T-helper 1 cell treated with Interleukin-12 subunit alpha and Interleukin-12 subunit beta and Interleukin-4 antibody, amounts not matched to agents 30 ng/mL and 1 ng/mL, for 36 hours (primary cell): ENCODE measurements around the gene CSTF3. TPM values are rescaled to one million over a fixed set of nuclear protein-coding genes. Genes with fewer than 3 reads are reported as not detected.
"Not testable (repeated sequence)": the region's sequence is repeated elsewhere in the genome, so short reads cannot be mapped to it uniquely, and the experiment has no call there.

Experiments
- intact Hi-C: fragments of 100-400 bp; cut with micrococcal nuclease; formaldehyde crosslinking; loops from one replicate; pipeline ENCODE4 v1.15.1; 2024
- total RNA-seq: library from RNA; stranded (reverse); gene quantifications from 2 replicates; pipeline ENCODE4 v1.2.3, GENCODE V29; 2022

CSTF3 gene
- total RNA-seq, 1 donor from 2014 or later = 31.1 TPM

DNA sequence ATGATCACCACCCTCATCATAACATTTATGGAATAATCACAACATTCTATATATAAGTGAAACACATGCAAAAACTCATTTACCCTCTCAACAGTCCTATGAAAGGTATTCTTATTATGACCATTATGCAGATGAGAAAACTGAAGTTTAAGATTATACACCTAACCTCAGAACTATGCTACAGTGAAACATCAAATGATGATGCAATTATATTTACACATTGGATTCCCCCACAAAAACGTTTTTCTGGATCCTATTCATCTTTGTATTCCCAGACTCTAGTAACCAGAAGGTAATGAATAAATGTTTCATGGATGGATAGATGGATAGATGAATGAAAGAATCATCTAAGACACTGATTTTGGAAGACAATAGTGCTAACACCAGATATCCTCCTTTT lies 67.1 kb downstream of the CSTF3 start:
- intact Hi-C loops = no loop called here

DNA sequence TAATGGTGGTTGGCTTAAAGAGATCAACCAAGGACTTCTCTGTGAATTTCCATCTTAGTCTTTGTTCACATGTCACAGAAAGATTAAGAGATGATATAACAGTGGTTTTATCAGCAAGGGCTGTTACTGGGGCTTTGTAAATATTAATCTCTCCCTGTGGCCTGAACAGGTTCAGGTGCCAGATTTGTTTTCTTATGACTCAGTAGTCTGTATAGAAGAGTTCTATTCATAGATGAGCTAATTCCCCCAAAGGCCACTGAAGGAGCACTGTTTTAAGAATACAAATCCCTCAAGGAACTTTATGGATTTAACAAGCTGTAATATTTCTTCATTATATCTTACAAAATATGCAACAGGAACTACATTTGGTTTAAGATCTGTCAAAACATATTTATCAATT lies 71.5 kb downstream of the CSTF3 start:
- intact Hi-C loops = no loop called here

DNA sequence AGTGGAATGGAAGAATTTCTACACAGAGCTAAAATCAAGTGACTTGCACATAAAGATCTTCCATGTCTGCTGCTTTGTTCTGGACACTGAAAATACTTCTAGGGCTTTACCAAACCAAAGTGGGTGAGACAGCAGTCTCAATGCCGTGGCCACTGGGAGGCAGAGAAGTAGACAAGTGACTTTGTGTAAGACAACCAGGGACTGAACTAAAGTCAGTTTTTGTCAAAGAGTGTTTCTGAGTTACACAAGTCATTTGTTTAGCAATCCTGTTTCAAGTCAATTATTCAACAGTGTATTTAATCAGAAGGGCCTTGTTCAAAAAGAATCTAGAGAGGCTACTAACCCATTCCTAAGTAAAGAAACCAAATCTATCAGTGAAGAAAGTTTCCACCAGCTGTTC lies 75.3 kb downstream of the CSTF3 start:
- intact Hi-C loops = no loop called here

DNA sequence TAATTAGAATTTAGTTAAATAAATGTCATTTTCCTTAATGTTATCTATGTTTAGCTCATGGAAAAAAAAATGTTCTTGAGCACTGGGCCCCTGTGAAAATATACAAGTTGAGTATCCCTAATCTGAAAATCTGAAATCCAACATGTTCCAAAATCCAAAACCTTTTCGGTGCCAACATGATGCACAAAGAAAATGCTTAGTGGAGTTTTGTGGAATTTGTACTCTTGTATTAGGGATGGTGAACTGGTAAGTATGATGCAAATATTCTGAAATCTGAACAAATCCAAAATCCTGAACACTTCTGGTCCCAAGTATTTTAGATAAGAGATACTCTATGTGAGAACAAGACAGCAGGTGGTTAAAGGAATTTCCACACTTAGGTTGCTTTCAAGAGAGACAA lies 77.4 kb downstream of the CSTF3 start:
- intact Hi-C loops = no loop called here

DNA sequence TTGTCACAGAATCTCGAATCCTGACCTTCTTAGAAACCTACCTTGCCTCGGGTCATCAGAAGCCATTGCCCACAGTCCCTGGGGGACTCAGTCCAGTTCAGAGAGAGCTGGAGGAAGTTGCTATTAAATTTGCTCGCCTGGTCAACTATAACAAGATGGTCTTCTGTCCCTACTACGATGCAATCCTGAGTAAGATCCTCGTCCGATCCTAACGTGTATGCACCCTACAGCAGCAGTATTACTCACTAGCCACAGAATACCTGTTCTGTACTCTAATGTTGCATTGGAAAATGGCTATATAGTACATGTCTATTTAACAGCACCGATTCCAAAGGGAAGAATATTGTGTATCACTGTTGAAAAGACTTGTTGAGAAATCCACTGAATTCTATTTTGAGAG lies 88.8 kb downstream of the CSTF3 start:
- intact Hi-C loops = no loop called here

DNA sequence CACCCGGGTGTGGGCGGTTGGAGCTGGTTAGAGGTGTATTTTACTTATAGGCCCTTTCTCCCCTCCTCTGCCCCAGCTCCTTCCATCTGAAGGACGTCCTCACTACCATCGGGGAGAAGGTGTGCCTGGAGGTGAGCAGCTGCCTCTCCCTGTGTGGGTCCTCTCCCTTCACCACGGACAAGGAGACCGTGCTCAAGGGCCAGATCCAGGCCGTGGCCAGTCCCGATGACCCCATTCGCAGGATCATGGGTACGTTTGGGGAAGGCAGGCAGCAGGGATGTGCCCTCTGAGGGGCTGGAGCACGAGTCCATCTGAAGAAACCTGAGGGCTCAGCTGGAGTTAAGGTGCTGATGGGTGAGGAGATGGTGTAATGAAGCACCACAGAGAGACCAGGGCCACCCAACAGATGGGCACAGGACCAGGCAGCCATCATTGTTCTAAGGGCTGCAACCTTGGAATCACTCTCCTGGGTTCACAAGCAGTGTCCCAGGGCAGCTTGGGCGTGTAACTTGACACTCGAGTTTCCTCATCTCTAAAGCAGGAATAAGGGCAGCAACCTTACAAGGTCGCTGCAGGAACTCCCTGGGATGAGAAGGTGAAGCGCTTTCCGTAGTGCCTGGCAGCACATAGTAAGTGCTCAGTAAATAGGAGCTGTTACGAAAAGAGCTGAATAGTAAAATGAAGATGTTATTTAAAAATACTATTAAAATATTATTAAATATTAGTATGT lies 92.5 kb downstream of the CSTF3 start:
- intact Hi-C loops = no loop called here

DNA sequence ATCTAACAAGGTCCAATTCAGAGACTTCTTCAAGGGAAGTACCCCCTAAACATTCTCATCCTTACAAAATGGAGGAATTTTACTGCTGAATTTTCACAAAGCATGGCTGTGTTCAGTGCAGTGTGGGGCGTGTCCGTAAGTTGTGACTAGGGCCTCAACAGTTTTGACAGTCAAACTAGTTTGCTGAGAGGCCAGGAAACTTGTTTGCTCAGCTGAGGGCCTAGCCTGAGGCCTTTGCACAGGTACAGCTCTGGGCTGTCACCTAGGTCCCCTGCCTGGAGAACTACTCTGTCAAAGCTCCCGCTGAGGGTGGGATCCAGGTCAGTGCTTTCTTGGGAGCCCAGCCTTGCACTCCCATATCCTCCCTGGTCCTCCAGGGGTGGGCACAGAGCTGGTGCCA lies 94.0 kb downstream of the CSTF3 start:
- intact Hi-C loops = no loop called here

DNA sequence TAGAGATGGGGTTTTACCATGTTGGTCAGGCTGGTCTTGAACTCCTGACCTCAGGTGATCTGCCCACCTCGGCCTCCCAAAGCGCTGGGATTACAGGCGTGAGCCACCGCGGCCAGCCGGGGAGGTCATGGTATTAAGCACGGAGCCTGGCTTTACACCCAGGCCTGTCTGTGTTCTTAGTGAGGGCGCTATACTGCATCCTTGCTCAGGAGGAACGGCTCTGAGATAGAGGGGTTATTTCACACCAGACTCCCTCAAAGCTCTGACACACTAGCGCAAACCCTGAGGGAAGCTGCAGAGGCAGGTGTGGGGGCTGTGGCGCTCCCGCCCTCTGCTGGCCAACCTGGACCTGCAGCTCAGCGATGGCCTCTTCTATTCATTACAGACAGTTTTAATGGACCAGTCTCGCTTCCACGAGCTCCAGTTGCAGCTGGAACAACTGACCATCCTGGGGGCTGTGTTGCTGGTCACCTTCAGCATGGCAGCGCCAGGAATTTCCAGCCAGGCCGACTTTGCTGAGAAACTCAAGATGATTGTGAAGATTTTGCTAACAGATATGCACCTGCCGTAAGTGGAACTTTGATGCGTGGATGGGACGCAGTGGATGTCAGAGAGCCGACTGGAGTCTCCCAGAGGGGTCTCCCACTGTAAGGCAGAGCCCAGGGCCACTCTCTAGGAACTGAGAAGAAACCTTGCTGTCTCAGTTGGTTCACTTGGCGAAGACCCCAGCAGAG lies 95.7 kb downstream of the CSTF3 start:
- intact Hi-C loops = loop anchor here (1.0 to 2.0 kb wide), 7 partner anchors 26 to 272 kb away; partner anchors contain the start of genes CSTF3 and TCP11L1

DNA sequence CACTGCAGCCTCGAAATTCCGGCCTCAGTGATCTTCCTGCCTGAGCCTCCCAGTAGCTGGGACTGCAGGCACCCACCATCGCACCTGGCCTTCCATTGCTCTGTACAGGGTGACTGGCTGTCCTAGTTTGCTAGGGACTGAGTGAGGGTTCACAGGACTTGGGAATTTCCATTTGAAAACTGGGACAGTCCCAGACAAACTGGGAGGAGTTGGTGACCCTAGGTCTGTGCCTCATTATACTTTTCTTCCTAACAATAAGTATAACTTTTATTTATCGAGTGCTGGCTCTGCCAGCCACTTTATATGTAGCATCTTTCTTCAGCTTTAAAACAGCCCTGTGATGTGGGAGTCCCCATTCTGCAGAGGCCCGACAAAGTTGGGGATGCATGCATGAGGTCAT lies 96.4 kb downstream of the CSTF3 start:
- intact Hi-C loops = loop anchor here (1.0 to 2.0 kb wide), 7 partner anchors 26 to 272 kb away; partner anchors contain the start of genes CSTF3 and TCP11L1

DNA sequence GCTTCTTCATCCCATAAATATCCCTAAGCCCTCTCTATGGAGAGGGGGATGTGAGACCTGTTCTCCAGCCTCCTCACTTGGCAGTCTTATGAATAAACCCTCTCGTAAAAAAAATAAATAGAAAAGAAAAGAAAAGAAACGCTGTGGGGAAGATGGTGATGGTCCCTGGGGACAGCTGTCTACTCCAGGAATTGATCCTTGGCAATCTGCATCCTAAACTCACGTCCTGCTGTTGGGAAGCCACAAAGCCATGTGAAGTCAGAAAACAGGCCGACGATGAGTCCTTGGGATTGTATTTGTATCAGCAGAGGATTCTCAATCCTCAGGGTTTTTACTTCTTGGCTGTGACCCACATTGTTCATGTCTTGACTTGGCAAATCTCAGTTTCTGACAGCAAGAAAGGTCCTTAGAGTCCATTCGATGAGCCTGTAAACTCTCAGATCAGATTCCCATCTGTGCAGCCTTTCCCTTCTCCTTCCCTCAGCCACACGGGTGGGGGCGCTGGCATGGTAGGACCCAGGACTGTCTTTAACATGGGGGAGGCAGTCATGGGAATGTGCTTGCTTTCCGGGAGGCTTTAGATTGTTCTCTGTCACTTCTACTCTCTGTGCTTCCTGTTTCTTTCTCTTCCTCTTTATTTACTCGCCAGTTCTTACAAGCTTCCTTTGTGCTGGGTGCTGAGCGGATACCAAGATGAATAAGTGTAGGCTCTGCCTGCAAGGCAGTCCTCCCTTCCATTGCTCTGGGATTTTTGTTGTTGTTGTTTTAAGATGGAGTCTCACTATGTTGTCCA lies 97.1 kb downstream of the CSTF3 start:
- intact Hi-C loops = loop anchor here (2.0 kb wide), 1 partner anchor 169 kb away; no protein-coding TSS in a partner anchor

DNA sequence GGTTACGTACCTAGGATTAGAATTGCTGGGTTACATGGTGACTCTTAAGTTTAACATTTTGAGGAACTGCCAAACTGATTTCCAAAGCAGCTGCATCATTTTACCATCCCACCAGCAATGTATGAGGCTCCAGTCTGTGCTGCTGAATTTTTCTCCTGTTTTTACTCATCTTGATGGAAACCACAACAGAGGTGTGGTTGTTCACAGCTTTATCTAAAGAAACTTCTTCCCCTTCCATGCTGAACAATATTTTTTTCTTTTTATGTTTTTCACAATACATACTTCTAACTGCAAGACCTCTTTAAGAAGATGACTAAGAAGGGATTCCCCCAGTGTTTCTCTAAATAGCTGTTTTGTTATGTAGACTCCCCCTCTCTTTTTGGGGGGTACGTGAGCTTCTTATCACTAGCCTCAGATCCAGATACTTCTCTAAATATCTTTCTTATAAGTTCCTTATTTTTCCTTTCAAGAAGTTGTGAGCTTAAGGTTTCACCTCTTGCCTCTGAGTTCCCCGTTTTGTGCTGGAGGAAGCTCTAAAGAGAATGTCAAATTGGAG lies 97.9 kb downstream of the CSTF3 start:
- intact Hi-C loops = loop anchor here (1.0 kb wide), 1 partner anchor 52 kb away; no protein-coding TSS in a partner anchor

DNA sequence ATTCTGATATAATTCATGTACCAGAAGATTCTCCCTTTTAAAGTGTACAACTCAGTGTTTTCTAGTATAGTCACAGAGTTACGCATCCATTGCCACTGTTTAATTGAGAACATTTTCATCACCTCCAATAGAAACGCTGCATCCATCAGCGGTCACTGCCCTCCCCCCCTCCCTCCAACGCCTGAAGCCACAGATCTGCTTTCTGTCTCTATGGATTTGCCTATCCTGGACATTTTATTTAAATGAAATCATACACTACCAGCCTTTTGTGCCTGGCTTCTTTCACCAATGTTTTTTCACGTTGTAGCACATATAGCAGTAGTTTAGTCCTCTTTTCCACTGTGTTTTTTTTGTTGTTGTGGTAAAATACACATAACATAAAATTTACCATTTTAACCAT lies 99.1 kb downstream of the CSTF3 start:
- intact Hi-C loops = no loop called here

DNA sequence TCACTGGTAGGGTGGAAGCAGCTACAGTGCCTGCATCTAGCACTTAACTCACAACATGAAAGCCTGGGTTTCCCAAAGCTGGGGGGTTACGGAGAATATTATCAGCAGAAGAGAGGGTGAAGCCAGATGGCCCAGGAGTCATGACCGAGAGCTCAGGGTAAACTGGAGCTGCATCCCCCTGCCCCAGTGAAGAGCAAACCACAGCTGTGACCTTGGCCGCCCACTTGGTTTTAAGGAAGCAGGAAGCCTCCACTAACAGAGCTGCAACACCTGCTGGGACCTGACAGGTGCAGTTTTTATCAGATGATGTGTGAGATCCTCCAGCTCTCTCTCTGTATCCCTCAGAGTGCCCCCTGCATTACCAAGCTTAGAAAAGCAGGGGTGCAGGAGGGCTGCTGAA lies 101.0 kb downstream of the CSTF3 start:
- intact Hi-C loops = no loop called here

DNA sequence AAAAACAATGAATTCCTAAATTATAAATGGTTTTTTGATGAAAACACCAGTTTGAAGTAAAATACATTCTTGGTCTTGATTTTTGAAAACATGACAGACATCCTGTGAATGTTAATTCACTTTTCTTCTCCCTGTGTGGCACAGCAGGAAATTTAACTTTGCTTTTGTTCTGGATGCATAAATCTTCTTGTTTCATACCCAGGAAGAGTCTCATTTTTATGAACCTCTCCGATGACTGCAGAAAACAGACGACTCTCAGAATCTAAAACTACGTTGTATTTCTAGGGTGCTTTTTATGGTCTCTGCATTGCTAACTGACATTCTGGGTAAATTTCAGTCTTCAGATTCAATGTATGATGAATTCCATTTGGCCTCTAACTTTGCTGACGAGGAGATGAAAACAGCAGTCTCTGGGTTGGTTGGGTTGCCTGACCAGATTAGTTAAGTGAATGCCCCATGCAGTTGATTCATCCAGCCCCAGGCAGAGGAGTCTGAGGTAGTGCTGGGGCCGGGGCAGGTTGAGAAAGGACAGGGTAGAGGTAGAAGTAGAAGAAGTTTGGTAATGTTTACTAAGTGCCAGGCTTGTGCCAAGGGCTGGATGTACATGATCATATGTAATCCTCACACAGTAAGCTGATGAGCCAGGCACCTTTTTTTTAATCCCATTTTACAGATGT lies 101.8 kb downstream of the CSTF3 start:
- intact Hi-C loops = no loop called here

DNA sequence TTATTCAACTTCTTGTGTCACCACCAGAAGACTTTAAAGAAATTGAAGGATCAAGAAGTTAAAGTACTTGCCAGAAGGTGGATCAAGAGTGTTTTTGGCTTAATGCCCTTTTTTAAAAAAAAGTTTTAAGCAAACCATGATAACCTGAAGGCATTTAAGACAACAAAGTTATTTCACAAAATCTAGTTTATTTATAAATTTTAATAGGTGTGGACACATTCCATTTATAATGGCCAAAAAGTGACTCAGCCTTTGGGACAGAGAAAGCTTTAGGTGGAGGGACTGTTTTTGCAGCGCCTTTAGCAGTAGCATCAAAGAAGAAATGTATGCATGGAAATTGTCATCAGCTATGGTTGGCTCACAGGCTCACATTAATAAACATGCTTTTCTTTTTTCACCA lies 104.0 kb downstream of the CSTF3 start:
- intact Hi-C loops = no loop called here

DNA sequence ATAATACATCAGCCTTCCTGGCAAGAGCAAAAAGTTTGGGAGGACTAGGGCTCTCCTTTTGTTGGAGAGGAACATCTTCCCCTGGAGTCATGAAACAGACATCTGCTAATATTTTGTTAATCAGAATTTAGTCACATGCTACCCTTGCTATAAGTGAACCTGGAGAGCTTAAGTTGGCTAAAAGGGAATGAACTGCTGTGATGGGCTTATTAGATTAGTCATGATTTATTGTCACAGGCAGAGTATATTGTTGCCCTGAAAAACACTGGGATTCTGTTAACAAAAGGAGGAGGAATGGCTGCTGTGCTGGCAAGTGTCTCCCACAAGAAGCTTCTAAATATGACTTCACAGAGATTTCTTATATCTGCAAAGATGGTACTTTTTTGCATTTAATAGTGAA lies 105.9 kb downstream of the CSTF3 start:
- intact Hi-C loops = no loop called here

DNA sequence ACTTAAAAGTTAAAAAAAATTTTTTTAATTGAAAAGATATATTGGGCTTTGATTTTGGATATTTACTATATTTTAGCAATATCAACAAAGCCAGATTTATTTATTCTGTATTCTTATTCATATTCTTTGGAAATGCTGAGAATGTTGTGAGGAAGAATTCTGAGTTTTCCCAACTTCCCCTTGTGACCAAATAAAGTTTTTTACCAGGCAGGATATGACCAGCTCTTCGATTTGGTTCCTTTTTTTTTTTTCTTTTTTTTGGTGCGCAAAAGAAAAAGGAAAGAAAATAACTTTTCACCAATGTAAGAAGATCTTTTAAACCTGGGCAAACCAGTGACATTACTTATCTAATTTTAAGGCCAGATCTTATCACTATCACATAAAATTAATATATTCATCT lies 109.0 kb downstream of the CSTF3 start:
- intact Hi-C loops = no loop called here

DNA sequence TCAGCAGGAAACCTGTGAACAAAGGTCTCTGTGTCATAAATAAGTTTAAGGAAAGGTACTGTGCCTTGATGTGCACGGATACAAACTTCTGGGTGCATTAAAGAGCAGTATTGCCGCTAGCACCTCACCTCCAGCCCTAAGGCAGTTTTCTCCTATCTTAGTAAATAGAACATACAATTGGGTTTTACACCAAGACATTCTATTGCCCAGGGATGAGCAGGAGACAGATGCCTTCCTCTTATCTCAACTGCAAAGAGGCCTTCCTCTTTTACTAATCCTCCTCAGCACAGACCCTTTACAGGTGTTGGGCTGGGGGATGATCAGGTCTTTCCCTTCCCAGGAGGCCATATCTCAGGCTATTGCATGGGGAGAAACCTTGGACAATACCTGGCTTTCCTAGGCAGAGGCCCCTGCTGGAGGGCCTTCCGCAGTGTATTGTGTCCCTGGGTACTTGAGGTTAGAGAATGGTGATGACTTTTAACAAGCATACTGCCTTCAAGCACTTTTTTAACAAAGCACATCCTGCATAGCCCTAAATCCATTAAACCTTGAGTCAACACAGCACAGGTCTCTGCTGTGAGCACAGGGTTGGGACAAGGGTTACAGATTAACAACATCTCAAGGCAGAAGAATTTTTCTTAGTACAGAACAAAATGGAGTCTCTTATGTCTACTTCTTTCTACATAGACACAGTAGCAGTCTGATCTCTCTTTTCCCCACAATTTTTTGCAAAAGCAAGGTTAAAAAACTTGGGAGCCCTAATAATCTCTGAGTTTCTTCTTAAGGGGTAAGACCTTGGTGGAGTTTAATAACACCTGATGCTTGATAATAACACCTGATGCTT lies 111.5 kb downstream of the CSTF3 start:
- intact Hi-C loops = not testable (repeated sequence)

DNA sequence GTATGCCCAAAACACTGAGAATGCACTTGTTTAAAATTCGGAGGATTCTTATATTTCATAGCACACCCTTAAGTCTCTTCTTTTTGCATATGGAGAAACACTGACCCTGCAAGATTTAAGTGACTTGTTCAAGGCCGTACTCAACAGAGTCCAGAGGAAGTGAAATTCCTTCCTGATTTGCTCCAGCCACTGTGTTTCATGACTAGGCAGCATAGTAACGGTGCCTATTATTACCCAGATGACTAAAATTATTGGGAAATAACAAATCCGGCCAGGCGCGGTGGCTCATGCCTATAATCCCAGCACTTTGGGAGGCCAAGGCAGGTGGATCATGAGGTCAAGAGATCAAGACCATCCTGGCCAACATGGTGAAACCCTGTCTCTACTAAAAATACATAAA lies 112.6 kb downstream of the CSTF3 start:
- intact Hi-C loops = not testable (repeated sequence)
